ENCODE results near the gene SLX4IP. TPM values are rescaled to one million over a fixed set of nuclear protein-coding genes. Genes with fewer than 3 reads are reported as not detected.
"Not testable (repeated sequence)": the region's sequence is repeated elsewhere in the genome, so short reads cannot be mapped to it uniquely, and the experiment has no call there.

Gene SLX4IP
- total RNA-seq, 1 donor from 2014 or later: 7.1 TPM

DNA sequence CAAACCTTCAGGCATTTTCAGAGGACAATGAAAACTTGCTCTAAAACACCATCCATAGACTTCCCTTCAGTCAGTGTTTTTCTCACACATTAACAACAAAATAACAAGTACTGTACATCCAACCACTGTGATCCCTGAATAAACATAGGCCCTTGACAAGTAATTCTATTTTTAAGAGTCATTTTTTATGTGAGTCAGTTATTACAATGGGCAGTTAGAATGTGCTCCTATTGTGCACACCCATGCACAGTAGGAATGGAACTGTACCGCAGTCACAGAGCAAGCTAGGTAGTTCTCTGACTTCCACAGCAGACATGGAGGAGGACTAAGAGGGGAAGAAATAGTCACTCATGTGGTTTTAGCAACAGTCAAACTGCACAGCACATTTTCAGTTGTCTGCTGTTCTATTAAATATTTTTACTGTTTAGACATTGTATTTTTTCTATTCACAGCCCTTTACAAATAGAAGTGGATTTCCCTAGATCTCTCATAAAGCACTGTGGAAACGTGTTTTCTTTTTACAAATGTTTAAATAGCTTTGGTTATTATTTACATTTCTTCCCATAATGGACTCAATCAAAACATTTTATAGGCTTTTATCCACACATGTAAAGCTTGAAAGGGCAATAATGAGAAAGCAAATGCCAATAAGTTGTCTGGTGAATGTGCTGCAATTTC is 138.3 kb downstream of the SLX4IP start:
- no peak for DNase-seq (ENCODE audit: low read depth)

DNA sequence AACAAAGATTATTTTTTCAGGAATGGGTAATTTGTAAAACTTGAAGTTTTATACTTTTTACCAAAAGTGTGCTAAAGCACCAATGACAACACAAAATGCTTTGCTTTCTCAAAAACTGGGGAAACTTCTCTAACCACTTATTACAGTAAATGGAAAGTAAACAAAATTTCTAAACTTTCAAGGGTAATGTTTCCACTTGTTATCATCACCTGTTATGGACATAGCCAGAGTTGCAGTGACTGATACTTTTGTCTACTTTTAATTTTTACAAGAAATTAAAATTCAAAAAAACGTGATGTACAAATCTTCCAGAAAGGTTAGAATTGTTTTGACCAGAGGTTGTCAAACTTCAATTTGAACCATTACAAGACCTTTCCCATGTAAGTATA is 138.8 kb downstream of the SLX4IP start:
- no peak for DNase-seq (ENCODE audit: low read depth)

DNA sequence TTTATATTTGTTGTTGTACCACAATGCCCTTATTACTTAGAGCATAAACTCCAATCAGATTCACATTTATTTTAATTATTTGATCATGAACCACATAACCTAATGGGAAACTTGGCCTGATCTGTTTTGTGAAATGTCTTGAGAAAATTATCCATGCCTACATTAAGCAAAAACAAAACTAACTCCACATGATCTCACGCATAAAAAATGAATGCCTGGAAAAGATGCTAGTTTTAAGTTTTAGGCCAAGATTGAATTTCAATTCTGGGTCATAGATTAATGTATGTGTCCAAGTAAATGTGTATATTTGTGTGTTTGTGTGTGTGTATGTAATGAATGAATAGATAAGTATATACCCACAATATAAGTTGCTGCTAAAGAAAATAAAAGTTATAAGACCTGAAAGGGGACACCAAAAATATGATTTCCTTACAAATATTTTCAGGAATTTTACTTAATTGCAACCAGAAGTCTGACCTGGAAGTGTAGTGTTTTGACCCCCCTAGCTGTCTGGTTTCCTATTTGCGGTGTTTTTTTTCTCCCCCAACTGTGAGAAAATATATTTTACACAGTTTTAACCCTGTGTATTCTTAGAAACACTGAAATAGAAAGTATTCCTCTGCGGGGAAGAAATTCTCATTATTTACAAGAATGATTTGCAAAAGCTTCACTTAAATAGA is 141.4 kb downstream of the SLX4IP start:
- DNase-seq (ENCODE audit: low read depth): no peak

DNA sequence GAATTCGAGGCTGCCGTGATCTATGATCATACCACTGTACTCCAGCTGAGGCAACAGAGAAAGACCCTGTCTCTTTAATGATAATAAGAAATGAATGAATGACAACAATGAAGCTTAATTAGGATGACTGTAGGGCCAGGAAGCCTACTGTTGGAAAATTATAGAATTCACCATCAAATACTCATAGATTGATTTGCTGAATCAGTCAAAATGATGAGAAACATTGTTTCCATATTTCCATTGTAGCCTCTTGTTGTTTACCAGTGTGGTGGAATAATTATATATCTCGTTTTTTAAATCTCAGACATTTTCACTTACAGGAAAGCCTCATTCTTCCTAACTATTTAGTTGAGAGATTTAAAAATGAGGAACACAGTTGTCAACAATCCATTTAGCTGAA is 142.5 kb downstream of the SLX4IP start:
- DNase-seq (ENCODE audit: low read depth): no peak

DNA sequence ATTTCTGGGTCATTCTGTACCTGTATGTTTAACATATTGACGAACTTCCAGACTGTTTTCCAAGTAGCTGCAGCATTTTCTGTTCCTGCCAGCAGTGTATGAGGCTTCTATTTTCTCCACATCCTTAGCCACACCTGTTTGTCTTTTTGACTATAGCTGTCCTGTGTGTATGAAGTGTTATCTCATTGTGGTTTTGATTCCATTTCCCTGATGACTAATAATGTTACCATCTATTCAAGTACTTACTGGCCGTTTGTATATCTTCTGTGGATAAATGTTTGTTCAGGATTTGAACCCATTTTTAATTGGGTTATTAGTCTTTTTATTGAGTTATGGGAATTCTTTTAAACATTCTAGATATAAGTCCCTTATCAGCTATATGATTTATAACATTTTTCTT is 143.5 kb downstream of the SLX4IP start:
- peak; percentile 75 for DNase-seq (ENCODE audit: low read depth)

DNA sequence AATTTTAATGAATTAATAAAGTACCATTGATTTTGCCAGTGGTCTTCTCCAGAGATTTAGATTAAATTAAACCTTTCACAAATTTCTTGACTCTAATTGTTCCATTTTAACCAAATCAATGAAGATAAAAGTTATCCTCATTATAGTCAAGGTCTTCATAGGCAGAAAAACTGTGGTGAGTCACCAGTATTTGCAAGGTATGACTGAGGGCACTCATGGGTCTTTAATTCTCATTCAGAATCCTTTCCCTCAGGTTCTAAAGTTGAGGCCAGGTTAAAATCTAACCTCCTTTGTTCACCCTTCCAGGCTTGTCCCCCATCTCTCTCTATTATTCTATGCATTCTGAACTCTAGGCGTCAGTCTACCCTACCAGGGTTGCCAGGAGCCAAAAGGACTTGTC is 144.8 kb downstream of the SLX4IP start:
- DNase-seq (ENCODE audit: low read depth): peak; percentile 55

DNA sequence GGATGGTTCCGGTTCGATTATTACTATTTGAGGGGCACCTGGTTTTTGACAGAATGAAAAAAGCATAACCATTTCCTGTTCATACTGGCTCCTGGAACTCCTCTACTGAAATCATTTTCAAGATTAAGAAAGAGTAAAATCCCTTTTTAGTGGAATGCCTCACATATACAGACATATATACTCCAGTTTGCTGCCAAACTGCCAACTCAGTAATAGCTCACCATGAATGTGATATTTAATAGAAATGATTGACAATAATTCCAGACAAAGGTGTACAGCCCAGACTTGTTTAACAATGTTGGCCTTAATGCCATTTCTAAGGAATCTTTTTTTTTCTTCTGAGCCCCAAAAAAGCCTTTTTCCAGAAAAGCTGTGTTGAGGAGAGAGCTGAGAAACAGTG is 145.6 kb downstream of the SLX4IP start:
- no peak for DNase-seq (ENCODE audit: low read depth)

DNA sequence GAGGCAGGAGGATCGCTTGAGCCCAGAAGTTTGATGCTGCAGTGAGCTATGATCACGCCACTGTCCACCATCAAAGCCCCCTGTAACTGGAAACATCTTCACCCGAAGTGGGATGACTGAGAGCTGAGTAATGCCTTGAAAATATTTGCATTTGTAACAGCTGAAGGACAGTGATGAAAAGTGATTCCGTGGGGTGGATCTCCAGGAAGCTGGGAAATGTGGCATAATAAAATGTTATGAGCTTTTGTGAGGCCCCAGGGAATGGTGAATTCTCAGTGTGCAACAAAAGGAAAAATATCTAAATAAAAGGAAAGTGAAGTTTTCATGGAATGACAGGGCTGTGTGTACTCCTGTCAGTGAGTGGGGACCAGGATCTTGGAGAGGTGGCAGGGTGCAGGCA is 146.7 kb downstream of the SLX4IP start:
- DNase-seq (ENCODE audit: low read depth): no peak

DNA sequence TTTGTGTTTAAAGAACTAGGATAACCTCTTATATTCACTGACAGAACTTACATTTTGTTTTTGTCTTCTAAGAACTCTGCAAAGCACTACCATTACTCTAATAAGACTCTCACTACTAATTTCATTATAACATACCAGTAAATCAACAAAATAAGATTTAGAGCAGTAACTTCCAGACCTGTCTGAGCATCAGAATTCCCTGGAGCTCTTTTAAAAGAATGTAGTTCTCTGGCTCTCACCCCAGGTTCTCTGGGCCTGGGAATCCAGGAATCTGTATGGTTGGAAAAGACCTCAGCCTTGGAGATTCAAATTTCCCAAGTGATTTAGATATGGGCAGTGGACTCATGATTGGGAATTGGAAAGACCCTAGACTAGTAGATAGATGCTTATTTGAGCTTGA is 149.3 kb downstream of the SLX4IP start:
- no peak for DNase-seq (ENCODE audit: low read depth)

DNA sequence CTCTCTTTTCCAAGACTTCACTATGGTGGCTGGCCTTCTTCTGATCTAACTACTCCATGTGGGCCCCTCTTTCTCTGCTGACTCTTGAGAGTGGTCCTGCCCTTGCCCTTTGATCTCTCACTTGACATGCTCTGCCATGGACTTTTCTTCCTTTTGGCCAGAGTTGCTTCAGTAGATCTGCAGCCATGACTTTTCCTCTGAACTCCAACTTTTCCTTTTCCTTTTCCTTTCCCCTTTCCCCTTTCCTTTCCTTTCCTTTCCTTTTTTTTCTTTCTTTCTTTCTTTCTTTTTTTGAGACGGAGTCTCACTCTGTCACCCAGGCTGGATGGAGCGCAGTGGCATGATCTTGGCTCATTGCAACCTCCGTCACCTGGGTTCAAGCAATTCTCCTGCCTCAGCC is 150.2 kb downstream of the SLX4IP start:
- no peak for DNase-seq (ENCODE audit: low read depth)

DNA sequence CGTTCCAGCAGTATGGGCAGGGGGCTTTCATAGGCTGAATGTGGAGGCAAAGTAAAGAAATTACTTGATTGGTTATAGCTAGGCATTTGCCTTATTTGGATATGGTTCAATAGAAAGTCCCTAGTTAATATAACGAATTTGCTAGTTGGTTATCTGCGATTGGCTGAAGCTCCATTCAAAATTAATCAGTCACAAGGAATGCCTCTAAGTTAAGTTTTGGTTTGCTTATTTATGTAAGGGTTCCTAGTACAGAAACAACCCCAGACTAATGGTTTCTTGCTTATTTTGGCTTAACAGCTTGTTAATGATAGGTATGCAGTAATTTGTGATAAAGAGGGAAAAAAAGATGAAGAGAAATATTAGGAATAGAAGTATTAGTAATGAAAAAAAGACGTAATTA is 151.2 kb downstream of the SLX4IP start:
- DNase-seq (ENCODE audit: low read depth): no peak

DNA sequence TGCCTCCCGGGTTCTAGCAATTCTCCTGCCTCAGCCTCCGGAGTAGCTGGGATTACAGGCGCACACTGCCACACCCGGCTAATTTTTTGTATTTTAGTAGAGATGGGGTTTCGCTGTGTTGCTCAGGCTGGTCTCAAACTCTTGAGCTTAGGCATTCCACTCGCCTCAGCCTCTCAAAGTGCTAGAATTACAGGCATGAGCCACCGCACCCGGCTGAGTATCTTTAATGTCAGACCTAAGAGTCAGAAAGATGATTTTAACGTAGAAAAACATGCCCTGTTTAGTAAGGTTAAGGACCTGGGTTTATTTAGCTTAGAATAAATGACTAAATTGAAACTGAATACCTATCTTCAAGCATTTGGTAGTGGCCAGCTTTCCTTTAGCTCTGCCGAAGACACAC is 155.3 kb downstream of the SLX4IP start:
- not testable (repeated sequence) for DNase-seq (ENCODE audit: low read depth)

DNA sequence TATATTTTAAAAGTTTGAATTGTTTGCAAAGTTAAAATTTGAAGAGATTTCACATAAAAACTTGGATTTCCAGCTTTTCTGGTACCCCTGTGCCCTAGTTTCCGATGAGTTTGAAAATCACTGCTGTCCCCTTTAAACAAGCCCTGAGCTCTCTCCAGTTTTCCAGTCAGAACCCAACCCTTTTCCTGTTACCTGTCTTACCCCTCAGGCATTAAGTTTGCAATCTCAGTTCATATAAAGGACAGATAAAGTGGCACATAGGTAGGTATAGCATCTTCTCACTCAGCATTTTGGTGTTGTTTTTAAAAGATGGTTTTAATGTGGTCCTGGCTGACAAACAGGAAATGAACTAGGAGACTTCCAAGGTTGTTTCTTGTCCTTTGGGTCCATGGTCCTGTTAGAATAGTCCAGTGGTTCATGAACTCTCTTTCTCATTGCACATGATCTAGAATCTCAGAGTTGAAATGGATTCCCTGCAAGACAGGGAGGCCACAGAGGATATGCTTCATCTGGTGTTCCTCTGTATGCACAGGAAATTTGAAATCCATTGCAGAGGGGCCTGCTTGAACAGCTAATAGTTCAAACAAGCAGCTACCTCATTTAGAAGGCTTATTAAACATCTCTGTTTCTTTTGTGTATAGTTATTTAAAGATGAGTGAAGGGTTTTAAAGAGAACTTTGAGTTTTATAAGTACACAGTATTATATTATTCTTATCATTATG is 156.0 kb downstream of the SLX4IP start:
- no peak for DNase-seq (ENCODE audit: low read depth)

DNA sequence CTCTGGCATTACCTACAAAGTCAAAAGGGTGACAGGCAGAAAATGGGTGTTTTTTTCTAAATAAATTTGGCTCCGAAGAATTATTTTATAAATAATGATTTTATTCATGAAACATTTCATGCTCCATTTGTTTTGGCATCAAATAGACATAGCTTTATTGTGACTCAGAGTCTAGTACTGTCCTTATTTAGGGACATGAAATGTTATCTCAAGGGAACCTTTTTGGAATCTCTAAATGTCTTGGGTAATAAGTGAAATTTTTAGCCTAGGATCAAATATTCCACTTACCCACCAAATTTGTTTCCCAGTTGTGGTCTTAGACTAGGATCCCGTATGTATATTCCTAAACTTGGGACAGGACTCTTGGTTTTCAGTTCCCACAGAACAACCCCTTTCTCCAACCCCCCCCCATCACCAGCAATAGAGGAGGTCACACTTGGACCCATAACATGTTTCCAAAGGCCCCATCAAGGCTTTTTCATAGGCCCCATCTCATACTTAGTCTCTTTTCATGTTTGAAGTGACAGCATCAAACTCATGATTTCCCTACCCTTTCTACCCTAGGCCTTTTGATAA is 156.9 kb downstream of the SLX4IP start:
- peak; percentile 47 for DNase-seq (ENCODE audit: low read depth)

DNA sequence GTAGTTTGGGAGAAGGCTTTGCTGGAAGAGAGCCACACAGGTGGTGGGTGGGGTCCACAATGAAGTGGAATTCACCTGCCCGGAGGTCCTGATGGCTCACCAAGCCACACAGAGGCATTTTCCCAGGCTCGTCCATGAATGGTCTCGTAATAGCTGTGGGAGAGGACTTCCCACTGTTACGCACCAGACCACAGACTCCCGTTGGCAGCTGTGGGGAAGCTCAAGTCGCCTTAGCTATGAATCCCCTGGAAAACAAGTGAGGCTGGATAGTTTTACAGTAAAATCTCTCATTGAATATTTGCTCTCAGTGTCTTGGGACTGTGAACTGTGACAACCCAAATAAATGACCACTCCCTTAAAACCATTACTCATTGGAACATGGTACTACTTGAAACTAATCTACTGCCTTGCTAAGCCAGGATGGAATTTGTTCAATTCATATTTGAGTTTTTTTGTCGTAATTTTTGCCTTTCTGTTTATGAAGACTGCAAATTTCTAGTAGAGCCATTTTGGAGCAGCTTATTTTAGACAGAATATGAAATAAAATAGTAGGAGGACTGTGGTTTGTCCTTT is 159.3 kb downstream of the SLX4IP start:
- DNase-seq (ENCODE audit: low read depth): no peak

DNA sequence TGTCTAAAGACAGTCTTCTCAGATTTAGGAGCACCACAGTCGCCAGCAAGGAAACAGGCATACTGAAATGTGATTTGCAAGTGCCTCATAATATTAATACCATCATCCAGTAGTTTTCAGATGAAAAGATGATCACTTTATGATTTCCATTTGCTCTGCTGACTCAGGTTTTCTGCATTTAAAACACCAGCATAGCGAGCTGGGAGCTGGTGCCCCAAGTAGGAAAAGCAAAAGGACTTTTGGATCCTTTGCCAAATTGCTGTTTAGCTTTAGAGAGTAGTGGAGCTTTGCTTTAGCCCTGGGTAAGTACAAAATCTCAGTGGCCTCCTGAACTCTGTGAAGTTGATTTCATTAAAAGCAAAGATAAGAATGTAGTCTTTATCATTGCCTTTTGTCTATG is 160.2 kb downstream of the SLX4IP start:
- no peak for DNase-seq (ENCODE audit: low read depth)

DNA sequence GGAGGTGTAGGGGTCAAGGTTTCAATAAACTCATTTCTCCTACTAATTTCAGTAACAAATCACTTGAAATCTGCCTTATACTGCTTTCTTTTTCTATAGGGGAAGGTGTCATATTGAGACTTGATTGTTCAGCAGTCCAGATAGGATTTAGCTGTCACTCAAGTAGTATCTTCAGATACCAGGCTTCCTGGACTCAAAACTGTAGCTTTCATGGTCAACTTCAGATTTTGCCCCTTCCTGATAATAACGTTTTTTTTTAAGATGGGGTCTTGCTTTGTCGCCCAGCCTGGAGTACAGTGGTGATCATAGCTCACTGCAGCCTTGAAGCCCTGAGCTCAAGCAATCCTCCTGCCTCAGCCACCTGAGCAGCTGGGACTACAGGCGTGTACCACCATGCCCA is 160.9 kb downstream of the SLX4IP start:
- DNase-seq (ENCODE audit: low read depth): no peak

DNA sequence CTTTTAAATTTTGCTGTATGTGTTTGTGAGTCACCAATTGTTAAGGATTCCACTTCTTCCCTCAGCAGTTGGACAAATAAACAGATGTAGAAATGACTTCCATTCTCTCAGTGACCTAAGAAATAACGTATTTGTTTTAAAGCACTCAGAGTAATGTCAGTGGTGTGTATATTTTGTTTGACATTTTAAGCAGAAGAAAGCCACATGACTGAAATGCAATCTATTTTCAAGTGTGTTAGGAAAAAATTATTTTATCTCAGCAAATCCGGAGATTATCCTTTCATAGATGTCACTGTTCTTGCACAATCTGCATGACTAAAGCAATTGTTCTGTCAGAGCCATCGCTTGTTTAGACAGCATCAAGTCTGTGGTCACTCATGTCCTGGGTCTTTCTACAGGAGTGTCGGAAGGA is 161.6 kb downstream of the SLX4IP start:
- DNase-seq (ENCODE audit: low read depth): peak; percentile 65

DNA sequence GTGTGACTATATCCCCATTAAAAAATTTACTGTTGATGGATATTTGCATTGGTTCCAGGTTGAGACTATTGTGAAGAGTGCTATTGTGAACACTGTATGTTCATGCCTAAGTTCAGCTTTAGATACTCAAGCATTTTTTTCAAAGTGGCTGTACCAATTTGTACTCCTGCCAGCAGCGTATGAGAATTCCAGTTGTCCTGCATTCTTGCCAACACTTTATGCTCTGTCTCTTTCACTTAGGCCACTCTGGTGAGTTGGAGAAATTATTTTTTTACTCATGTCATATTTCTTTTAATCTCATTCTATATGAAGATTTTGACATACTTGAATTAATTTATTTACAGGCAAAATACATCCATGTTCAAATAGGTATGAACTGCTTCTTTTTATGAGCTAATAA is 162.5 kb downstream of the SLX4IP start:
- no peak for DNase-seq (ENCODE audit: low read depth)

DNA sequence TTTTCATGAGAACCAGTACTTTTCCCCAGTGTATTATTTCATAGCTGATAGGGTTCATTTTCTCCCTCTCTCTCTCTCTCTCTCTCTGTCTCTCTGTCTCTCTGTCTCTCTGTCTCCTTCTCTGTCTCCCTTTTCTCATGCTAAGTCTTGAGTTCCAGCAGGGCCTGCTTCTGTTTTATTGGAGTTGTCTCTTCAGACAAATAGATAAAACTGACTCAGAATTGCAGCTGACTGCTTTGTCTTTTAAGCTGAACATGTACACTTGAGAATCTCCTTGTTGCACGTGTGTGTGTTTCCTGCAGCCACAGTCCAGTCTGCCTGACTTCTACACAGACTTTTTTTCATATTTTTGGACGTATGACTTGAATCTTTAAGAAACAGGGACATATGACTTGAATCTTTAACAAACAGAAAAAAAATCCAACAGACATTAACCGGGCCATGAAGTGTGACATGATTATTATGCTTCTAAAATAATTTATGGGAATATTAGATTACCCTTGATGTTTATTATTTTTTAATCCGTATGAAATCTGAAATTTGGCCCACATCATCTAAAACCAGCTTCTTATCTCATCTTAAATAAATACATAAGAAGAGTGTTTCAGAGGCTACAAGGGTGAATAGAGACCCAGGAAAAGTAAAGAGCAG is 167.2 kb downstream of the SLX4IP start:
- no peak for DNase-seq (ENCODE audit: low read depth)

DNA sequence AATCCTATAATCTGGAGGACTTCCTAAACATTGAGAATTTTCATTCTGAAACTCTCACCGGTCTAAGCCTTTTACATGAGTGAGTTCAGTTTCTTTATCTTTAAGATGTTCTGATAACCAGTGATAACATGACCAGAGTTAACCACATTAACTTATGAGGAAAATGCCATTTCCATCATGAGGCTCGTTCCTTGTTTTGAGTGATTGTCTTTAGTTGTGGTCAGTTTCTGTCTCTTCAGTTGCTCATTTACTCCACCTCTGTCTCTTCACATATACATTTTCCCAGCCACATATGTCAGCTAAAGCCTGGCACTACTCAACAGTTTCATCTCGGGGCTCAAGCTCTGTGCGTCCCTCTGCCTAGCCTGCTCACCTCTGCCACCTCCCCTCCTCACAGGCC is 168.3 kb downstream of the SLX4IP start:
- no peak for DNase-seq (ENCODE audit: low read depth)

Data from renal cortical epithelial cell (primary cell).